IMR-90 (cell line): ENCODE measurements around the gene ZMAT2. TPM values are rescaled to one million over a fixed set of nuclear protein-coding genes. Genes with fewer than 3 reads are reported as not detected.
"Not testable (repeated sequence)": the region's sequence is repeated elsewhere in the genome, so short reads cannot be mapped to it uniquely, and the experiment has no call there.

Source experiments
- ATAC-seq: fragments of 200-7000 bp; cut with Tn5 transposase; 2 replicates; pipeline ENCODE4 v1.9.1; 2020; ENCODE audit warnings: low read depth, mild to moderate bottlenecking, moderate library complexity
- BruUV-seq: library from RNA; stranded (reverse); fragments of 400-500 nt; replicated peaks from 2 replicates; lab custom pipeline; 2021; lab: Mats Ljungman, UMichigan
- CTCF ChIA-PET: fragments of 300-600 bp; formaldehyde crosslinking; extraction: SDS; loops from one replicate; lab custom pipeline; 2021; ENCODE audit warnings: antibody characterized with exemption; lab: Yijun Ruan, JAX
- POLR2A ChIA-PET: fragments of 300-600 bp; sonication (Branson Sonifier 250); formaldehyde crosslinking; loops from one replicate; lab custom pipeline; 2022; ENCODE audit warnings: antibody characterized with exemption; ENCODE audit not compliant: unreplicated experiment; lab: Charles Lee
- DNase-seq: peaks from one replicate; pipeline ENCODE4 v3.0.0; 2013
- H2AFZ ChIP-seq: replicated peaks from 2 replicates; pipeline ENCODE3; 2013; ENCODE audit warnings: low read length, mild to moderate bottlenecking; ENCODE audit not compliant: poor library complexity
- H2AK5ac ChIP-seq: 2 replicates; pipeline ENCODE4 v1.6.1; 2013; ENCODE audit warnings: low read depth, low read length, inconsistent platforms
- H2AK9ac ChIP-seq: replicated peaks from 2 replicates; pipeline ENCODE3; 2013; ENCODE audit warnings: mild to moderate bottlenecking, low read depth, low read length, moderate library complexity; ENCODE audit not compliant: poor library complexity
- H2BK120ac ChIP-seq: 2 replicates; pipeline ENCODE4 v1.6.1; 2013; ENCODE audit warnings: low read depth, low read length, inconsistent platforms
- H2BK15ac ChIP-seq: 3 replicates; pipeline ENCODE4 v1.6.1; 2013; ENCODE audit warnings: low read depth, low read length, inconsistent platforms
- H2BK20ac ChIP-seq: 2 replicates; pipeline ENCODE4 v1.6.1; 2013; ENCODE audit warnings: low read depth, mild to moderate bottlenecking, inconsistent platforms, low read length, moderate library complexity
- H2BK5ac ChIP-seq: 2 replicates; pipeline ENCODE4 v1.6.1; 2013; ENCODE audit warnings: mild to moderate bottlenecking, low read depth, low read length, inconsistent platforms; ENCODE audit not compliant: poor library complexity, severe bottlenecking
- H3K14ac ChIP-seq: replicated peaks from 2 replicates; pipeline ENCODE4 v1.6.1; 2013; ENCODE audit warnings: low read depth, low read length, inconsistent platforms
- H3K18ac ChIP-seq: 2 replicates; pipeline ENCODE4 v1.6.1; 2013; ENCODE audit warnings: low read depth, low read length, control low read depth
- H3K23ac ChIP-seq: 2 replicates; pipeline ENCODE4 v1.6.1; 2013; ENCODE audit warnings: low read depth, low read length, inconsistent platforms
- H3K27ac ChIP-seq: 2 replicates; pipeline ENCODE4 v1.5.1; 2013; ENCODE audit warnings: mild to moderate bottlenecking, control low read depth, low read length; ENCODE audit not compliant: insufficient read depth
- H3K27me3 ChIP-seq: 2 replicates; pipeline ENCODE4 v1.6.1; 2013; ENCODE audit warnings: low read length; ENCODE audit not compliant: control insufficient read depth, insufficient read depth
- H3K36me3 ChIP-seq: 2 replicates; pipeline ENCODE4 v1.6.1; 2013; ENCODE audit warnings: low read length, mixed read lengths; ENCODE audit not compliant: control insufficient read depth, insufficient read depth
- H3K4ac ChIP-seq: 2 replicates; pipeline ENCODE4 v1.6.1; 2013; ENCODE audit warnings: low read depth, low read length, inconsistent platforms
- H3K4me1 ChIP-seq: 2 replicates; pipeline ENCODE4 v1.6.1; 2013; ENCODE audit warnings: low read length, mixed read lengths; ENCODE audit not compliant: control insufficient read depth, insufficient read depth
- H3K4me2 ChIP-seq: 2 replicates; pipeline ENCODE4 v1.6.1; 2013; ENCODE audit warnings: low read depth, mild to moderate bottlenecking, control low read depth, low read length, moderate library complexity
- H3K4me3 ChIP-seq: 2 replicates; pipeline ENCODE4 v1.5.1; 2013; ENCODE audit warnings: low read depth, mild to moderate bottlenecking, control low read depth, low read length, moderate library complexity; ENCODE audit not compliant: insufficient read depth
- H3K56ac ChIP-seq: 2 replicates; pipeline ENCODE4 v1.6.1; 2013; ENCODE audit warnings: low read length, inconsistent platforms; ENCODE audit not compliant: insufficient read depth; ENCODE audit errors: extremely low read depth
- H3K79me1 ChIP-seq, 2 experiments: 2 replicates each; pipeline ENCODE4 v1.6.1; 2013; ENCODE audit warnings: low read length in 2 of 2, inconsistent platforms in 1 of 2, low read depth in 1 of 2
- H3K9ac ChIP-seq: 2 replicates; pipeline ENCODE4 v1.6.1; 2013; ENCODE audit warnings: low read depth, low read length, control low read depth
- H3K9me1 ChIP-seq: 2 replicates; pipeline ENCODE4 v1.6.1; 2013; ENCODE audit warnings: low read length, inconsistent platforms; ENCODE audit not compliant: insufficient read depth
- H3K9me3 ChIP-seq: 2 replicates; pipeline ENCODE4 v1.6.1; 2013; ENCODE audit warnings: low read length; ENCODE audit not compliant: control insufficient read depth, insufficient read depth
- H4K20me1 ChIP-seq: 2 replicates; pipeline ENCODE4 v1.6.1; 2013; ENCODE audit warnings: low read length, inconsistent platforms; ENCODE audit not compliant: insufficient read depth
- H4K5ac ChIP-seq: 2 replicates; pipeline ENCODE4 v1.6.1; 2013; ENCODE audit warnings: mild to moderate bottlenecking, low read depth, low read length, control low read depth
- H4K8ac ChIP-seq, 2 experiments: 2 replicates each; pipeline ENCODE4 v1.6.1; 2013; ENCODE audit warnings: low read depth in 2 of 2, low read length in 2 of 2, control low read depth in 1 of 2, inconsistent platforms in 1 of 2
- H4K91ac ChIP-seq: 2 replicates; pipeline ENCODE4 v1.6.1; 2013; ENCODE audit warnings: low read depth, low read length, inconsistent platforms; ENCODE audit not compliant: insufficient read depth
- WGBS, 2 experiments: methylation state at CpG; one replicate each; pipeline versions ENCODE4 v1.1.5 to v1.1.7; 2013; ENCODE audit warnings: missing lambda C conversion rate in 2 of 2; ENCODE audit not compliant: insufficient read length in 1 of 2; ENCODE audit errors: extremely low coverage in 2 of 2; 5-methylcytosine and 5-hydroxymethylcytosine counted together
- dilution Hi-C: fragments of 300-500 bp; cut with HindIII; formaldehyde crosslinking; loops from one replicate; pipeline ENCODE4 v1.14.3; 2018; ENCODE audit warnings: low sequenced_read_pairs; ENCODE audit not compliant: unreplicated experiment
- in situ Hi-C: fragments of 300-500 bp; cut with MboI; formaldehyde crosslinking; loops from 3 replicates; pipeline ENCODE4 v1.14.3; 2019; ENCODE audit warnings: low sequenced_read_pairs, inconsistent platforms, mixed read lengths
- intact Hi-C: fragments of 100-400 bp; cut with micrococcal nuclease; formaldehyde crosslinking; loops from 2 replicates; pipeline ENCODE4 v1.10.0; 2022
- polyA plus RNA-seq, 3 experiments: library from polyadenylated mRNA; depleted of rRNA; stranded (reverse); fragments of >200 nt; gene quantifications; 2 replicates each; pipeline ENCODE4 v1.2.3, GENCODE V29; 2012; ENCODE audit warnings: low replicate concordance in 1 of 3
- total RNA-seq: library from RNA; depleted of rRNA; stranded (reverse); fragments of >200 nt; gene quantifications from 2 replicates; pipeline ENCODE4 v1.2.3, GENCODE V29; 2012

The ZMAT2 gene
- total and polyA plus RNA-seq, 2 of the 4 experiments (the other 2 are of a cell fraction) = 16.3 to 41.2 TPM

- H2BK20ac ChIP-seq, H4K8ac ChIP-seq, H2AFZ ChIP-seq, H2AK5ac ChIP-seq, CTCF ChIA-PET, ATAC-seq, intact Hi-C loops, H2AK9ac ChIP-seq, H4K91ac ChIP-seq, H3K56ac ChIP-seq, H3K4me3 ChIP-seq, H3K79me1 ChIP-seq, BruUV-seq, H3K27me3 ChIP-seq, H3K9me3 ChIP-seq, dilution Hi-C loops, H3K4me2 ChIP-seq, in situ Hi-C loops, H3K14ac ChIP-seq, H3K23ac ChIP-seq, H3K27ac ChIP-seq, H2BK120ac ChIP-seq, H2BK5ac ChIP-seq, H3K9me1 ChIP-seq, H3K18ac ChIP-seq, H4K5ac ChIP-seq, H3K9ac ChIP-seq, H3K4me1 ChIP-seq, H3K4ac ChIP-seq, H4K20me1 ChIP-seq, DNase-seq, POLR2A ChIA-PET, H2BK15ac ChIP-seq: not testable (repeated sequence)
- H3K36me3 ChIP-seq = peaks cover 14% of the 10 kb centered on the region
- WGBS, 2 experiments = no CpG with 5 or more reads among the region's 9 CpGs
These were observed 8.5 kb downstream of the ZMAT2 start for GRCh38 chr5:140708787-140709186.
